Keratinocyte (primary cell): ENCODE results near the gene TRPM2.

Source experiments
- EZH2 ChIP-seq: IDR thresholded peaks from one replicate; pipeline ENCODE4 v1.6.1; 2012; ENCODE audit warnings: inconsistent platforms, mild to moderate bottlenecking, low read length, moderate library complexity
- TF ChIP-seq, protein P1 (sequence below), 3 experiments: IDR thresholded peaks in 1 of 3; conservative IDR thresholded peaks in 1 of 3; optimal IDR thresholded peaks in 1 of 3; 2 replicates in 2 of 3; 3 replicates in 1 of 3; pipeline versions ENCODE3 to v1.5.1; 2011; ENCODE audit warnings: low read length in 3 of 3, mild to moderate bottlenecking in 3 of 3, moderate library complexity in 2 of 3, control low read depth in 1 of 3, inconsistent platforms in 1 of 3; ENCODE audit not compliant: insufficient read depth in 2 of 3; ENCODE audit errors: extremely low read depth in 1 of 3

DNA sequence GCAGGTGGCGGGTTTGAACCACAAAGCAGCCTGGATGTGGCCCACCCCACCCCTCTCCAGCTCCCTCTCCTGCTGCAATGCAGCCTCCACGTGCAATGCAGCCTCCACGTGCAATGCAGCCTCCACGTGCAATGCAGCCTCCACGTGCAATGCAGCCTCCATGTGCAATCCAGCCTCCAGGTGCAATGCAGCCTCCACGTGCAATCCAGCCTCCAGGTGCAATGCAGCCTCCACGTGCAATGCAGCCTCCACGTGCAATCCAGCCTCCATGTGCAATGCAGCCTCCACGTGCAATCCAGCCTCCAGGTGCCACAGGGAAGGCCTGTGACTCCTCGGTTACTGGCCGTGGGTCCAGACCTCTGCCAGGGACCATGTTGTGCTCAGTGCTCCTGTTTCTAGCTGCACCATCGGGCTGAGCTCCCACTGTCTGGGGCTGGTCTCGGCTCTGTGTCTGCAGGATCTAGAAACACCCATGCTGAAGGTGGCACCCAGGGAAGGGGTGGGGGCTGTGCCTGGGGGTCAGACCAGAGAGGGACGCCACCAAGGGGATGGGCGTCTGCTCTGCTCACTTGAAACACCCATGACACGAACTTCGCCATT lies 90.0 kb downstream of the TRPM2 start:
- no peak for TF ChIP-seq EZH2
- TF ChIP-seq, protein P1, sequence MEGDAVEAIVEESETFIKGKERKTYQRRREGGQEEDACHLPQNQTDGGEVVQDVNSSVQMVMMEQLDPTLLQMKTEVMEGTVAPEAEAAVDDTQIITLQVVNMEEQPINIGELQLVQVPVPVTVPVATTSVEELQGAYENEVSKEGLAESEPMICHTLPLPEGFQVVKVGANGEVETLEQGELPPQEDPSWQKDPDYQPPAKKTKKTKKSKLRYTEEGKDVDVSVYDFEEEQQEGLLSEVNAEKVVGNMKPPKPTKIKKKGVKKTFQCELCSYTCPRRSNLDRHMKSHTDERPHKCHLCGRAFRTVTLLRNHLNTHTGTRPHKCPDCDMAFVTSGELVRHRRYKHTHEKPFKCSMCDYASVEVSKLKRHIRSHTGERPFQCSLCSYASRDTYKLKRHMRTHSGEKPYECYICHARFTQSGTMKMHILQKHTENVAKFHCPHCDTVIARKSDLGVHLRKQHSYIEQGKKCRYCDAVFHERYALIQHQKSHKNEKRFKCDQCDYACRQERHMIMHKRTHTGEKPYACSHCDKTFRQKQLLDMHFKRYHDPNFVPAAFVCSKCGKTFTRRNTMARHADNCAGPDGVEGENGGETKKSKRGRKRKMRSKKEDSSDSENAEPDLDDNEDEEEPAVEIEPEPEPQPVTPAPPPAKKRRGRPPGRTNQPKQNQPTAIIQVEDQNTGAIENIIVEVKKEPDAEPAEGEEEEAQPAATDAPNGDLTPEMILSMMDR (optimal IDR thresholded peaks at IDR 0.05 in 1 of 3, IDR thresholded peaks at IDR 0.05 in 1 of 3, conservative IDR thresholded peaks at IDR 0.05 in 1 of 3; ENCODE audit: extremely low read depth in 1 of 3, insufficient read depth in 2 of 3, low read length in 3 of 3): no peak
